Measurements from ENCODE around the gene ZBTB8A. TPM values are rescaled to one million over a fixed set of nuclear protein-coding genes. Genes with fewer than 3 reads are reported as not detected.

Gene ZBTB8A
- total and polyA plus RNA-seq, 2 of the 8 experiments (the other 6 are each of a cell fraction or from before 2014, with no cell fraction given): 2.9 to 10.4 TPM

DNA sequence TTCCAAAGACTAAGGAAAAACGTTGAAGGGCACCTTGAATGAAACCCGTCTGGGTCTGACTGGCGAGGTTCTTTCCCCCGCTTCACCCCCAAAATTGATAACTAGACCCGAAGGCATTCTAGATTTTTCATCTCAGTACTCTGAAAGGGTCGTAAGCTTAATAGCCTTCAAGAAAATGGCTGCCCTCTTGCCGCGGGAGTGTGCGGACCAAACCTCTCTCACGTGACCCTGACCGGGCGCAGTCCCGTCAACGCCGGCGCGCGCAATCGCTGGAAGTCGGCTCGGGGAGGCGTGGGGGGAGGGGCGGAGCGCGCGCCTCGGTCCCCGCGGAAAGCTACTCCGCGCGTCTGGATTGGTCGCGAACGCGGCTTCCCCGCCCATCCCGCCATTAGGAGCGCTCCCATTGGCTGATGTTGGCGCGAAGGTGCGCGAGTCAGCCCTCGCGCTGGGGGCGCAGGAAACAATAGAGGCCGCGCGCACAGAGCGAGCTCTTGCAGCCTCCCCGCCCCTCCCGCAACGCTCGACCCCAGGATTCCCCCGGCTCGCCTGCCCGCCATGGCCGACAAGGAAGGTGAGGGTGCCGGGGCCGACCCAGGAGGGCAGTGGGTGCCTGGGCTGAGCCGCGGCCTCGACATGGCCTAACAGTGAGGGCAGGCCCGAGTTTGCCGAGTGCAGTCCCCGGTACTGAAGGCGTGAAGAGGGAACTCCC, 111.7 kb downstream of the ZBTB8A start, which contains the start of gene RBBP4:
RBBP4 (plus strand) TSS at position 457 of the 709 bp plus-strand sequence; CDS start at position 556, 99 bp downstream.
- no peak for FAIRE-seq
- peak; percentile 67; the same call in 1 of the 2 replicates for TF ChIP-seq TBP (IDR thresholded peaks at IDR 0.05; ENCODE audit: low read depth, low read length)
- TF ChIP-seq YY1 (IDR thresholded peaks at IDR 0.05; ENCODE audit: low read depth, low read length): peak; percentile 93
- no peak for TF ChIP-seq GABPA (IDR thresholded peaks at IDR 0.05; ENCODE audit: borderline replicate concordance, insufficient read depth, low read length)
- peak; percentile 66 for TF ChIP-seq CREB1 (IDR thresholded peaks at IDR 0.05)
- peak in 1 of 2 experiments; percentile 15; a peak in 1 of 4 replicates for TF ChIP-seq SIN3A (conservative IDR thresholded peaks at IDR 0.05 in 1 of 2, IDR thresholded peaks at IDR 0.05 in 1 of 2; ENCODE audit: low read depth in 1 of 2, low read length in 2 of 2)
- TF ChIP-seq CBX8 (IDR thresholded peaks at IDR 0.05; ENCODE audit: borderline replicate concordance, low read depth, low read length): no peak
- TF ChIP-seq HDAC2 (IDR thresholded peaks at IDR 0.05; ENCODE audit: borderline replicate concordance in 1 of 2, low read depth in 2 of 2, low read length in 2 of 2): no peak
- peak; percentile 78 for TF ChIP-seq ASH2L (IDR thresholded peaks at IDR 0.05; ENCODE audit: low read length)
- peak; percentile 41 for TF ChIP-seq SP4 (IDR thresholded peaks at IDR 0.05; ENCODE audit: low read length)

More for the DNA sequence above, 111.7 kb downstream of the ZBTB8A start, which contains the start of gene RBBP4:
- H3K9me3 ChIP-seq (ENCODE audit: insufficient read depth in 2 of 2, low read depth in 1 of 2, low read length in 1 of 2): 0 out of 4 replicates have a peak, but pooled peaks cover 0 to 2% of the 10 kb centered on the region in 2 experiments
- peaks cover 2% of the 10 kb centered on the region; the same call in 1 of the 2 replicates for H3K79me1 ChIP-seq (ENCODE audit: low read depth, low read length)
- H3K18ac ChIP-seq (ENCODE audit: extremely low read depth, low read length): peak within 1 kb of the TSS; percentile 98
- no peak within 1 kb of the TSS for H2BK20ac ChIP-seq (ENCODE audit: low read length)
- DNase-seq (ENCODE audit: low read depth in 1 of 2, low spot score in 2 of 2): peak; percentile 94 to 99
- peak within 1 kb of the TSS; percentile 92 for H2AK5ac ChIP-seq (ENCODE audit: low read depth, low read length)
- H4K8ac ChIP-seq (ENCODE audit: extremely low read depth, insufficient read depth, low read length): peak within 1 kb of the TSS; percentile 99
- H2AFZ ChIP-seq (ENCODE audit: low read length): peak within 1 kb of the TSS; percentile 67; the same call in 1 of the 2 replicates
- peak within 1 kb of the TSS; percentile 99 for H3K27ac ChIP-seq (ENCODE audit: low read depth, low read length)
- peaks cover 2 to 47% (median 25%) of the 10 kb centered on the region in 4 experiments; a peak in 7 of 8 replicates for H3K36me3 ChIP-seq (ENCODE audit: control insufficient read depth in 2 of 4, insufficient read depth in 4 of 4, low read length in 3 of 4)
- H3K4ac ChIP-seq (replicated peaks; ENCODE audit: insufficient read length, low read depth, low read length): peak within 1 kb of the TSS; percentile 75
- peaks cover 4 to 7% of the 10 kb centered on the region in 2 experiments for H4K20me1 ChIP-seq (replicated peaks in 1 of 2; ENCODE audit: control insufficient read depth in 1 of 2, insufficient read depth in 2 of 2, low read length in 2 of 2)
- no peak within 1 kb of the TSS for H3K23ac ChIP-seq (ENCODE audit: insufficient read length)
- peak within 1 kb of the TSS; percentile 98 for H2BK5ac ChIP-seq (ENCODE audit: low read depth, low read length)
- peak within 1 kb of the TSS; percentile 94 for H3K56ac ChIP-seq (replicated peaks; ENCODE audit: insufficient read length, low read depth, low read length)
- peak within 1 kb of the TSS; percentile 91 to 95 for H3K4me2 ChIP-seq (ENCODE audit: insufficient read depth in 1 of 2, low read depth in 2 of 2, low read length in 2 of 2)
- peaks cover 5% of the 10 kb centered on the region for H3K23me2 ChIP-seq (ENCODE audit: low read depth, low read length)
- peak within 1 kb of the TSS; percentile 98 to 99 (median 98) for H3K9ac ChIP-seq (replicated peaks in 1 of 4; ENCODE audit: extremely low read depth in 1 of 4, low read depth in 3 of 4, low read length in 3 of 4)
- WGBS, 2 experiments (ENCODE audit: extremely low coverage in 1 of 2, insufficient coverage in 1 of 2, insufficient read length in 1 of 2, insufficient replicate concordance in 2 of 2, low coverage in 1 of 2, low lambda C conversion rate in 2 of 2, missing lambda C conversion rate in 1 of 2): 3% methylated on average over 53 of the region's 67 CpGs; no CpG with 5 or more reads in 1 of the 2 experiments
- H3K27me3 ChIP-seq (replicated peaks in 1 of 4; ENCODE audit: control insufficient read depth in 3 of 4, extremely low read depth in 1 of 4, insufficient read depth in 3 of 4, low read length in 3 of 4): no peaks in the 10 kb centered on the region
- POLR2A ChIA-PET (ENCODE audit: partially characterized antibody): interaction anchor here (0.5 to 8.7 kb wide), 48 partner anchors 11 to 543 kb away, joined by 3 to 118 read pairs (median 4); partner anchors contain the start of genes BSDC1, KPNA6, S100PBP and SYNC
- H3K4me3 ChIP-seq (ENCODE audit: extremely low read depth in 1 of 4, insufficient read depth in 2 of 4, low read depth in 3 of 4, low read length in 4 of 4): peak within 1 kb of the TSS; percentile 99
- peak within 1 kb of the TSS; percentile 80 for H2BK120ac ChIP-seq (replicated peaks; ENCODE audit: low read depth, low read length)
- H4K5ac ChIP-seq (ENCODE audit: insufficient read length, low read depth, low read length): peak within 1 kb of the TSS; percentile 93
- peak within 1 kb of the TSS; percentile 84 for H4K91ac ChIP-seq (replicated peaks; ENCODE audit: insufficient read length, low read length)
- H3K79me2 ChIP-seq (ENCODE audit: control insufficient read depth in 1 of 2, insufficient read depth in 2 of 2, low read length in 2 of 2): peaks cover 13 to 82% of the 10 kb centered on the region in 2 experiments
- H2BK15ac ChIP-seq (ENCODE audit: low read length): no peak within 1 kb of the TSS
- H2BK12ac ChIP-seq (ENCODE audit: low read depth, low read length): peak within 1 kb of the TSS; percentile 97
- H3K14ac ChIP-seq (ENCODE audit: insufficient read length): no peak within 1 kb of the TSS
- H3K4me1 ChIP-seq (replicated peaks in 1 of 4; ENCODE audit: control insufficient read depth in 3 of 4, insufficient read depth in 4 of 4, low read length in 3 of 4): peaks cover 0 to 5% (median 1%) of the 10 kb centered on the region in 4 experiments; a peak in 4 of 7 replicates
- CTCF ChIA-PET (ENCODE audit: partially characterized antibody): interaction anchor here (0.6 to 1.5 kb wide), 2 partner anchors 250 to 903 kb away, joined by 3 read pairs; no protein-coding TSS in a partner anchor
